Stimulated activated naive CD8-positive, alpha-beta T cell treated with anti-CD3 and anti-CD28 coated beads, Interleukin-15, Interleukin-2, amounts not matched to agents 100 ng/mL and 50 ng/mL, for 24 hours (primary cell): ENCODE data around the gene LAMA4.
A peak's percentile ranks its signal among the peaks of the same experiment; 100 is the strongest.

Experiments
- H3K27ac Mint-ChIP-seq: one replicate; pipeline ENCODE4 v1.8.0; 2021; ENCODE audit warnings: mild to moderate bottlenecking, mixed read lengths
- H3K27me3 Mint-ChIP-seq: one replicate; pipeline ENCODE4 v1.8.0; 2021; ENCODE audit warnings: mixed read lengths
- H3K36me3 Mint-ChIP-seq: one replicate; pipeline ENCODE4 v1.8.0; 2021; ENCODE audit warnings: low read depth, mixed read lengths
- H3K4me1 Mint-ChIP-seq: one replicate; pipeline ENCODE4 v1.8.0; 2021; ENCODE audit warnings: low read depth, mixed read lengths
- H3K4me3 Mint-ChIP-seq: one replicate; pipeline ENCODE4 v1.8.0; 2021; ENCODE audit warnings: mild to moderate bottlenecking, mixed read lengths
- H3K9me3 Mint-ChIP-seq: one replicate; pipeline ENCODE4 v1.8.0; 2021; ENCODE audit warnings: mixed read lengths

LAMA4 gene

DNA sequence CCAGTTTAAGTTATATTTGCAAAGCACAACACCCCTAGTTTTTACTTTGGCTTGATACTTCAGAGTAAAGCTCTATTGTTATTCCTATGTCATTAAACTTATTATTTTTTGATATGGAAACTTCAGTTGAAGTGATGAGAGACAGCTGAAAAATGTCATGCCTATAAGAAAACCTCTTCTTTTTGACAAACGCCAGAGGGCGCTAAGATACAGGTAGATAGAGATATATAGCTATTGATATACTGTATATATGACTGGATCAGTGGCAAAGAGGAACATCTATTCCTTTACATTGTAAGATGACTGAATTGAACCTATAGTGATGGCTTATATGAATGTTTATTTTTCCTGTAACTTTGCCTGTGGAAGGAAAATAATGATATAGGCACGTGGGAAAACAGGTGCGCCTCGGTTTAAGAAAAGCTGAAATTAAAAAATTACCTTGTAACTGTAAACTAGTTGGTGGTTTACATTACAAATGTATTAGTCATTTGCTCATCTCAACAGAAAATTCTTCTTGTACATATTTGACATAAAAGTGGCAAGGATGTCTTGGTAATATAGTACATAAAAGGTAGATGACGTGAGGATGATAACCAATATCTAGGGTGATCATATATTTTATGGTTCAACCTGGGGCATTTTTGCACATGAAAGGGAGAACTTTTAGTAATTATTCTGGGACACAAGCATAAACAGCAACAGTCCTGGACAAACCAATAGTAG is 74.1 kb downstream of the LAMA4 start:
- no peak overlapping the region for H3K27ac Mint-ChIP-seq
- no peaks in the 10 kb centered on the region for H3K9me3 Mint-ChIP-seq
- H3K36me3 Mint-ChIP-seq: no peaks in the 10 kb centered on the region
- no peaks in the 10 kb centered on the region for H3K4me1 Mint-ChIP-seq
- H3K4me3 Mint-ChIP-seq: no peak overlapping the region
- peaks cover 25% of the 10 kb centered on the region for H3K27me3 Mint-ChIP-seq

GRCh38 chr6:112179631-112180030 is 74.7 kb downstream of the LAMA4 start:
- no peaks in the 10 kb centered on the region for H3K36me3 Mint-ChIP-seq
- no peaks in the 10 kb centered on the region for H3K4me1 Mint-ChIP-seq
- H3K27ac Mint-ChIP-seq: no peak overlapping the region
- no peak overlapping the region for H3K4me3 Mint-ChIP-seq
- H3K9me3 Mint-ChIP-seq: no peaks in the 10 kb centered on the region
- H3K27me3 Mint-ChIP-seq: peaks cover 24% of the 10 kb centered on the region

DNA sequence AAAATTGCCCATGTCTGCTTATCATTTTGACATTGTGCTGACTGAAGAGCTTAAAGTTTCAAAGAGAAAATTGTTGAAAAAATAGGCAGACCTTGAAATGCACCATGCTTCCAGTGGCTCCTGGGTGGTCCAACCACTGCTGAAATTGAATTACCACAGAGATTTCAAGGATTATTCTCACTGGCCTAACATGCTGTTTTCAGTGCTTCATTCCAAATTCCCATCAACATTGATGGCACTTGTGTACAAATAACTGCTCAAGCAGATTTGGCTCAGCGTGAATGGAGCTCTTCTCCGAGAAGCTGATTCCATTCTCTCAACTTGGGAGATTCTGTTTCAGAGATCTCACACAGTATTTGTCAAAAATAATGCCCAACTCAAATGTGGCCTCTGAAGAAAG is 75.5 kb downstream of the LAMA4 start:
- Mint-ChIP-seq H3K4me1 (no peaks in the 10 kb centered on the region), H3K27ac (no peak overlapping the region), H3K36me3 (no peaks in the 10 kb centered on the region)

GRCh38 chr6:112177092-112177491 is 77.3 kb downstream of the LAMA4 start:
- H3K27ac Mint-ChIP-seq: no peak overlapping the region
- no peaks in the 10 kb centered on the region for H3K36me3 Mint-ChIP-seq
- H3K4me1 Mint-ChIP-seq: no peaks in the 10 kb centered on the region

More for the DNA sequence above, 75.5 kb downstream of the LAMA4 start:
- H3K9me3 Mint-ChIP-seq: no peaks in the 10 kb centered on the region
- no peak overlapping the region for H3K4me3 Mint-ChIP-seq
- peaks cover 24% of the 10 kb centered on the region for H3K27me3 Mint-ChIP-seq

GRCh38 chr6:112176175-112176574 is 78.2 kb downstream of the LAMA4 start:
- Mint-ChIP-seq H3K27me3 (peaks cover 22% of the 10 kb centered on the region), H3K27ac (no peak overlapping the region), H3K36me3 (no peaks in the 10 kb centered on the region), H3K4me1 (no peaks in the 10 kb centered on the region), H3K4me3 (no peak overlapping the region), H3K9me3 (no peaks in the 10 kb centered on the region)

More at GRCh38 chr6:112177092-112177491, 77.3 kb downstream of the LAMA4 start:
- Mint-ChIP-seq H3K4me3 (no peak overlapping the region), H3K9me3 (no peaks in the 10 kb centered on the region), H3K27me3 (peaks cover 21% of the 10 kb centered on the region)

GRCh38 chr6:112173221-112173804 is 81.1 kb downstream of the LAMA4 start:
- Mint-ChIP-seq H3K27ac (no peak overlapping the region), H3K4me3 (no peak overlapping the region), H3K9me3 (no peaks in the 10 kb centered on the region), H3K36me3 (no peaks in the 10 kb centered on the region), H3K4me1 (no peaks in the 10 kb centered on the region), H3K27me3 (peaks cover 36% of the 10 kb centered on the region)

GRCh38 chr6:112172540-112172939 is 81.8 kb downstream of the LAMA4 start:
- H3K27ac Mint-ChIP-seq: no peak overlapping the region
- peaks cover 37% of the 10 kb centered on the region for H3K27me3 Mint-ChIP-seq
- no peaks in the 10 kb centered on the region for H3K4me1 Mint-ChIP-seq
- H3K4me3 Mint-ChIP-seq: no peak overlapping the region
- no peaks in the 10 kb centered on the region for H3K36me3 Mint-ChIP-seq
- no peaks in the 10 kb centered on the region for H3K9me3 Mint-ChIP-seq

DNA sequence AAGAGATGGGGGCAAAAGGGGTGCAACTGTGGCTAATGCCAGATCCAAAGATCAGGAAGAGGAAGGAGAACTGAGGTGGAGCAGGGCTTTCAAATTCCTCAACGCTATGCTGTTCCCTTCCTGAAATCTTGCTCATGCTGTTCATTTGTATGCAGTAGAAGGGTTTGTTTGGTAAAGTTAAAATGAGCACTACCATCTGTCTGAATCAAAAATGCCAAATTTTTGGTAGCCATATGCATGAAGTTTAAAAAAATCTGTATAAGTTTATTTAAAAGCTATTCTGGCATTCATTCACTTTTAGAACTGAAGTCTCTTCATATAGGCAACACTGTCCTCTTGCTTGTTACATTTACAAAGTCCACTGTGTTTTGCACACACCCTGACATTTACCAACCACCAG is 84.8 kb downstream of the LAMA4 start:
- H3K27me3 Mint-ChIP-seq: peaks cover 48% of the 10 kb centered on the region
- H3K27ac Mint-ChIP-seq: no peak overlapping the region
- H3K9me3 Mint-ChIP-seq: no peaks in the 10 kb centered on the region
- H3K36me3 Mint-ChIP-seq: no peaks in the 10 kb centered on the region
- no peak overlapping the region for H3K4me3 Mint-ChIP-seq
- no peaks in the 10 kb centered on the region for H3K4me1 Mint-ChIP-seq

GRCh38 chr6:112163295-112164257 is 90.8 kb downstream of the LAMA4 start:
- Mint-ChIP-seq H3K4me1 (peaks cover 17% of the 10 kb centered on the region), H3K4me3 (peak overlapping the region; percentile 62), H3K27me3 (peaks cover 63% of the 10 kb centered on the region), H3K9me3 (no peaks in the 10 kb centered on the region), H3K36me3 (no peaks in the 10 kb centered on the region), H3K27ac (peak overlapping the region; percentile 73)

DNA sequence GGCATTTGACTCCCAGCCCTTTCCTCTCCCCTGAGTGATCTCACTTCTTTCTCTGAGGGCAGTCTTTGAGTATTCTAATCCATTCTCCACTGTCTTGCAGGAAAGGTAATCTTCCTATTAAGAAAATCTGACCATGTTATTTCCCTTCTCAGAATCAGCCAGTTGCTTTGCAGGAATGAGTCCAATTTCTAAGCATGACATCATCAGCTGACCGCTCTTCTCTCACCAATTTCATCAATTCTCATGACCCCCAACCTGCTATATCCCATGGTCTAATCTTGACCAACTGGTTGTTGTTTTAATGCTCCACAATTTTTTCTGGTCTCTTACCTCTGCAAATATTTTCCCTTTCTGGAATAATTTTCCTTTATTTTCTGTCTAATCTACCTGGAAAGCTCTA is 93.6 kb downstream of the LAMA4 start:
- peaks cover 55% of the 10 kb centered on the region for H3K27me3 Mint-ChIP-seq

GRCh38 chr6:112156668-112157067 is 97.7 kb downstream of the LAMA4 start:
- peaks cover 24% of the 10 kb centered on the region for H3K4me1 Mint-ChIP-seq
- no peak overlapping the region for H3K27ac Mint-ChIP-seq
- H3K27me3 Mint-ChIP-seq: peaks cover 38% of the 10 kb centered on the region
- no peak overlapping the region for H3K4me3 Mint-ChIP-seq
- H3K9me3 Mint-ChIP-seq: no peaks in the 10 kb centered on the region
- H3K36me3 Mint-ChIP-seq: no peaks in the 10 kb centered on the region

More for the DNA sequence above, 93.6 kb downstream of the LAMA4 start:
- Mint-ChIP-seq H3K4me3 (no peak overlapping the region), H3K9me3 (no peaks in the 10 kb centered on the region), H3K27ac (no peak overlapping the region), H3K36me3 (no peaks in the 10 kb centered on the region), H3K4me1 (peaks cover 18% of the 10 kb centered on the region)

GRCh38 chr6:112155886-112156285 is 98.5 kb downstream of the LAMA4 start:
- Mint-ChIP-seq H3K4me3 (no peak overlapping the region), H3K9me3 (no peaks in the 10 kb centered on the region), H3K27ac (no peak overlapping the region), H3K36me3 (no peaks in the 10 kb centered on the region), H3K4me1 (peaks cover 24% of the 10 kb centered on the region), H3K27me3 (peaks cover 35% of the 10 kb centered on the region)

DNA sequence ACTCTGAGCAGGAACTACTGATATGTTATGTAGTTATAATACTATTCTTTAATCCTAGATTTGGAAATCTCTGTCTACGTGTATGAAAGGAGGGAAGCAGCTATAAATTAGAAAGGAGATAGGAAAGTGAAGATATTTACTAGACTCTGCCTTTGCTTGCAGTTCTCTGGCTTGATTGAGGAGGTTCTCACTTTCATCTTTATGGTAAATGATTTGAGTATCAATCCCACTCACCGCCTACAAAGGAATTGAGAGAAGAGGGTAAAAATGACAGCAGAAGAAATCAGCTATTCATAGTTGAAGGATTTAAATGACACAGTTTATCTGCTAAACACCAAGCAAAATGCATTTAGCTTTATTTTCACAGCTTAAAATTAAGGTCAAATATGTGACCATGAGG is 99.7 kb downstream of the LAMA4 start:
- Mint-ChIP-seq H3K4me3 (no peak overlapping the region), H3K27me3 (peaks cover 25% of the 10 kb centered on the region), H3K9me3 (no peaks in the 10 kb centered on the region), H3K4me1 (peaks cover 31% of the 10 kb centered on the region), H3K27ac (peak overlapping the region; percentile 57), H3K36me3 (no peaks in the 10 kb centered on the region)

GRCh38 chr6:112153926-112154607 is 100.3 kb downstream of the LAMA4 start:
- Mint-ChIP-seq H3K27ac (peak overlapping the region; percentile 57), H3K4me3 (no peak overlapping the region), H3K9me3 (no peaks in the 10 kb centered on the region), H3K27me3 (peaks cover 23% of the 10 kb centered on the region), H3K4me1 (peaks cover 34% of the 10 kb centered on the region), H3K36me3 (no peaks in the 10 kb centered on the region)
